HG03442 (cell line): ENCODE data around the gene METTL4.
"Not testable (repeated sequence)": the region's sequence is repeated elsewhere in the genome, so short reads cannot be mapped to it uniquely, and the experiment has no call there.

Source experiments
- ATAC-seq: cut with Tn5 transposase; IDR thresholded peaks from one replicate; pipeline ENCODE4 v1.9.1; 2021; ENCODE audit warnings: mild to moderate bottlenecking, moderate library complexity; ENCODE audit not compliant: unreplicated experiment

Gene METTL4

DNA sequence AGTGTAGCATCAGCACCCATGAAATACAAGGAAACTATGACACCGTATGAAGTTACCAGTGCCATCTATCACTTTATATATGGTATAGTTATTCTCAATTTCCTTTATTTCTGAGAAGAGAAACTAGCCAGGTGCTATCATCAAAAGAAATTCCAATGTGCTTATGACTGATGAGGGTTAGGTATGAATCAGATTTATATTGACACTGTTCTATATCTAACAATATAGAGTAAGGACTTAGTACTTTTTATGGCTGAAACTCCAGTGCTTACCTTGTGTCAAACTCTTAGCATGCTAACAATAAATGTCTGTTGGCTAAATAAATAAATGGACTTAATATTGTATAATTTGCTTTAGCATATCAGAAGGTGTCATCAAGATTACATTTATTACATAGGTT lies 6.9 kb downstream of the METTL4 start:
- no peak for ATAC-seq

DNA sequence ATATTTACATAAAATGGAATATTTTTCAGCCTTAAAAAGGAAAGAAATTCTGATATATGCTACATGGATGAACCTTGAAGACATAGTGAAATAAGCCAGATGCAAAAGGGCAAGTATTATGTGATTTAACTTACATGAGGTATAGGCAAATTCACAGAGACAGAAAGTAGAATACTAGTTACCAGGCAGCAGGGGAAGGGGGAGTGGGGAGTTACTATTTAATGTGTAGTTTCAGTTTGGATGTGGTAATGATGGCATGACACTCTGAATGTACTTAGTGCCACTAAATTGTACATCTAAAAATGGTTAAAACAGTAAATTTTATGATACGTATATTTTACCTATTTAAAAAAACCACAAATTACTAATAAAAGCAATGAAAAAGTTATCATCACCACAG lies 12.1 kb downstream of the METTL4 start:
- ATAC-seq = no peak

DNA sequence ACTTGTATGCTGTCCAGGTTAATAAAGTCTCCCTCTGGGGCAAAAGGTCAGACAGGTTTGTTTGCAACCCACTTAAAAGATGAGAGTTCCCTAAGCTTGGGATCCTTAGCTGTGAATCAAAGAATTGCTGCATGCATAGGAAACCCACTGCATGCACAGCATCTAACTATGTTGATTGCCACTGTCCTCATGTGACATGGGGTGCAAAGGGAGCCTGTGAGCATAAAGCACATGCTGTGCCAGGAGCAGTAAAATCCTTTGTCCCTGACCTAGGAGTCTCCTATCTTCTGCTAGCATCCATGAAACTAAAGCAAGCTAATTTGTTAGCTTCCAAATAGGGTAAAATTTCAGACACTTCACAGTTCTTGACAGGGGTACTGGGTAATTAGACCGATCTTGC lies 13.8 kb downstream of the METTL4 start:
- no peak for ATAC-seq

DNA sequence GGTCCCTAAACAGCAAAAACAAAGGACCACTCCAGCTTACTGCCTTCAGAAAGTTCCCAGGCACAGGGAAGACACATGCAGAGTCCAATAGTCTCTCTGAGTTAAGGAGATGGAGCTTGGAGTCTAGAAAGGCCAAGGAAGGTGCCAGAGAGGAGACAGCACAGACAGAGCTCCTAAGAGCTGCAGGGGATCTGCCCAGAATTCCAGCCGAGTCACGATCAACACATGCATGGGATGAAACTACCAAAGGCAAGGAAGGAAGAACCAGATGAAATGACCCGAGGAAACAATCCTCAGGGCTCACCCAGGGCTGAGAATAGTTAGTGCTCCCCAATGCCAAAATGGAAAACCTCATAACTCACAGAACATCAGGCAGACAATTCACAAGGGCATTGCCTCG lies 15.4 kb downstream of the METTL4 start:
- ATAC-seq = no peak

DNA sequence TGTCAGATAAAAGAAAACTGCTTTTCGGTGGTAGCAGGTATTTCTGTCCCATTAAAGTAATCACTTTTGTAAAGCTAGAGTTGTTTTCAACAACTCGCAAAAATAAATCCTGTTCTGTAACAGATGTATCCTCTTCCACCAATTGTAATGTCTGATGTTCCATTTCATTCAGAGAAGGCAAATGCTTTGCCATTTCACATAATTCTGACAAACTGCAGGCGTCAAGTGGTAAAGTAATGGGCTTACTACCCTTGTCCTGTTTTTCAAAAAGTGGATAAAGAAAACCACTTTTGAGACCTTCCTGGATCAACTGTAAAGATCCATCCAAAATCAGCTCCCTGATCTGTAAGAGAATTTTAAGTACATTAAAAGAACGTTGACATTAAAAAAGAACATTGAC lies 16.6 kb downstream of the METTL4 start:
- no peak for ATAC-seq

DNA sequence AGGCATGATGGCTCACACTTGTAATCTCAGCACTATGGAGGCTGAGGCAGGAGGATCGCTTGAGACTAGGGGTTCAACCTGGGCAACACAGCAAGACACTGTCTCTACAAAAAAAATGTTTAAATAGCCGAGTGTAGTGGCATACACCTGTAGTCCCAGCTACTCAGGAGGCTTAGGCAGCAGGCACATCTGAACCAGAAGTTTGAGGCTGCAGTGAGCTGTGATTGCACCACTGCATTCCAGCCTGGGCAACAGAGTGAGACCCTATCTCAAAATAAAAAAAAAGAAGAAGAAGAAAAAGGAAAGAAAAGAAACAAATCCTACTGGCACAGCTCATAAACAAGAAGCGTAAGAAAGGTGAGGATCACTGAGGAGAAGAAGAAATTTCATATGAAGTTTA lies 19.9 kb downstream of the METTL4 start:
- ATAC-seq = no peak

DNA sequence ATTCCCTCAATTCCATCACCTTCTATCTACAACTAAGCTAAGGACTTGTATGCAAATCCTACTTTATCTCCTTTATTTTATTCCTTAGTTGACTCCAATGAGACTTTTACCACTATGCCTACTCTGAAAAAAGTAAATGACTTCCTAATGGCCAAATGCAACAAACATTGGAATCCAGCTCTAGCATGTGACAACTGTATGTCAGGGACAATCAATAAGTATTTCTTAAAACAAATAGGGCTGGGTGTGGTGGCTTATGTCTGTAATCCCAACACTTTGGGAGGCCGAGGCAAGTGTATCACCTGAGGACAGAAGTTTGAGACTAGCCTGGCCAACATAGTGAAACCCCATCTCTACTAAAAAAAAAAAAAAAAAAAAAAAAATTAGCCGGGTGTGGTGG lies 21.8 kb downstream of the METTL4 start:
- ATAC-seq = no peak

DNA sequence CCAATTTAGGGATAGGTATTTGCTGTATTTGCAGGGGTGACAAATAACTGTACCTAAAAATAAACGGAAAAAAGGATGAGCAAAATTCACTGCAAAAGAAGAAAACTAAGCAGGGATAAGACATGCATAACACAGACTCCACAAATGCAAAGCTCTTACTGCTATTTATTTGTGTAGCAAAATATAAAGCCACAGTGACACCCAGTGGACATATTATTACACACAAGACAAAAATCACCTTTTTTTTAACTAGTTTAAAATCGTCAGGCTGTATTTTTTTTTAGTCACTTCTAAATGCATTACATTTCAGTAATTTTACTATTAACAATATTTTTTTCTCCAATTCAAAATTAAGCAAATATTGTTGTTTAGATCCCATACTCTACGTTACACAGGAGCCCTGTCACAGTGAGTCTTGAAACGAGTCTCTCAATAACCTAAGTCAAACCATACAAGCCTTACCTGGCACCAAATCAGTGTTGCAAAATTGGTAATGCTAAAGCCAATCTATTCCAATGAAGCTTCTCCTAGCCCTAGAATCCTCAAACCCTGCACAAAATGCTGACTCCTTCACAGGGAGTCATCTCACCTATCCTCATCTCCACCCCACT lies 23.7 kb downstream of the METTL4 start:
- ATAC-seq = peak; percentile 77

DNA sequence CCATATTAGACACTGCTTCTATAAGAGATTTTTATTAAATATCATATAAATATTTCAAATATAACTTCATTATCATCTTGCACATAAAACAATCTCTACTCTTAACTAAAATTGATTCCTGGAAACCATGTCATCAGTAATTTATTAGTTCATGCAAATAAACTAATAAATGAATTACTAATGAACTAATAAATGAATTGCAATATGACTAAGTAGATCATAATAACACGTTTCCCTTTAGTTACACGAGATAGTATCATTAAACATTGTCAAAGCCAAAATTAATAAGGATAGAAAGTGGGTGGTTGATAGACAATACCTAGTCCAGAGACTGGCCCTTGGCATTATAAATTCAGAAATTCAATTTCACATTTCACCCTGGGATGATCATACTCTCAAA lies 26.1 kb downstream of the METTL4 start:
- ATAC-seq = no peak

DNA sequence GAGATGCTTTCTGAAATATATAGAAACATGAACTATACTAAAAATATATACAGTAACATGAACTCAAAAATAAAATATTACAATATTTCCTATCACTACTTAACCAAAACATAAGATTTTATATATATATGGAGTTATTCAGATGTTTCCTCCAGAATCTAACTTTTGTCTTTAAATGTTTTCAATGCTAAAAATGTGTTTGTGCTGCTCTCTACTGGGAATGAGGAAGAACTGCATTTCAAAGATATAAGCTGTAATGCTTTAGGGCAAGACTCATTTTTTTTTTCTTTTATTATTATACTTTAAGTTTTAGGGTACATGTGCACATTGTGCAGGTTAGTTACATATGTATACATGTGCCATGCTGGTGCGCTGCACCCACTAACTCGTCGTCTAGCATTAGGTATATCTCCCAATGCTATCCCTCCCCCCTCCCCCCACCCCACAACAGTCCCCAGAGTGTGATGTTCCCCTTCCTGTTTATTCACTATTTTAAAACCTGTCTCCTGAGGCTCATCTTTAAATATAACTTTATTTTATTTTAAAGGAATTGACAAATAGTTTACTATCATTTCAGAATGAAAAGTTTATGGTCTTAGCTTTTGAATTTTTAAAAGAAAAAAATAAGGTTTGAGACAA lies 29.3 kb downstream of the METTL4 start:
- ATAC-seq = peak; percentile 82

DNA sequence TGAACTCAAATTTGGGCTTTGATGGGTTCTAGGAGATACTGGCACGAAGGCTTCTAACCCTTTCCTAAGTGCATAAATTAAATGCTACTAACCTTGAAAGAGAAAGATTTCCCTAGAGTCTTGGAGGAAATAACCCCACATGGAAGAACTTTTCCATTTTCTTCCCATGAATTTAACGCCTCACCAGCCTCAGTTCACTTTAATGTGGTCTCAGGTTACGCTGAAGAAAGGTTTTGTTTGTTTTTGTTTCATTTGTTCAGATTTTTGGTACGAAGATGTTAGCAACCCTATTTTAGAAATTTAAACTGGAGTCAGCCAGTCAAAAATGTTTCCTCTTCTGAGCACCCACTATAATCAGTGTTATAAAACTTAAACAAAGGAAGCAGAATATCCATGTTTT lies 30.7 kb downstream of the METTL4 start:
- ATAC-seq = no peak

DNA sequence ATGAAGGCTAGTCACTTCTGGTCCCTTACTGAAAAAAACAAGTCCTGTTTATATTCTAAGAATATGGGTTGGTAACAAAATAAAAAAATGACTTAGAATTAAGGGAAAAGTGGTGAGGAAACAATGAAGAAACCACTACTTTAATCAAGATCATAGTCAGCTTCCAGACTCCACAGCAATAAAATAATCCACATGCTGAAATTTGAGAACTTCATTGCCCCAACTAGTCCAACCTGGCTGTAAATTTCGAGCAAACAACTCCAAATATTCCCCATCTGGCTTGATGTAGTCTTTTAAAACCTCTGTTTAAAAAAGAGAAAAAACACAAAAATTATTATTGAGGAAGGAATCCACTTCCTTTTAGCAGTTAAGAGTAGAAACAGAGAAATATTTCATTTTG lies 32.5 kb downstream of the METTL4 start:
- no peak for ATAC-seq

DNA sequence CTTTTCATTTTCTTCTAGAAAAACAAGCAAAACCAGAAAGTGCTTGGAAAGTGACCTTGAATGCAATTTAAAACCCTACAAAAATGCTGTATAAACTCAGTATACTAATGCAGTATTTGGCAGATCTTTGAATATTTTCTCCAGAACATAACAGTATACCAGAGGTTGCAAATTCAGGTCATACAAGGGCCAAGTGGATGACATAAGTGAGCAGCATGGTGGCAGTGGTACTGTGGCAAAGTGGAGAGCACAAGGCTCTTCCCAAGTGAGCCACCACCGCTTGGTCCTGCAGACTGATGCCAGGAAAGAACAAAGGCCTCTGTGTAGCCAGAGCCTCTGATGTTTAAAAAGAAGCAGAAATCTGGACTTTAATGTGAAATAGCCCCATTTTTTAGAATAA lies 33.1 kb downstream of the METTL4 start:
- no peak for ATAC-seq

DNA sequence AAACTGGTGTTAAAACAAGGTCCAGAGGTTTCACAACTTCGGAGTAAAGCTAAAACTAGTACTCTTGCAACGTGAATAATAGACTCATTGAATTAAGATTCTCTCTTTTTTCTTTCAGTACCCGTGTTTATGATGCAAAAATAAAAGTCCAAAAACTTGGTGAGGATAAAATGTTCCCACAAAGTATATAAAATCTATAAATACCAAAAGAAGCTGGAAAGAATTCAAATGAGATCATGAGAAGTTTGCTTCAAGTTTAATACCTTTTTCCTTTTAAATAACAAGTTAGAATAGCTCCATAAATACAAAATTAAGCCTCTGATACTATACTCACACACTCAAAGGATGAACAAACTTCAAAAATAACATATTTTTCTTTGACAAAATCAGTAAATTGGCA lies 34.0 kb downstream of the METTL4 start:
- no peak for ATAC-seq

DNA sequence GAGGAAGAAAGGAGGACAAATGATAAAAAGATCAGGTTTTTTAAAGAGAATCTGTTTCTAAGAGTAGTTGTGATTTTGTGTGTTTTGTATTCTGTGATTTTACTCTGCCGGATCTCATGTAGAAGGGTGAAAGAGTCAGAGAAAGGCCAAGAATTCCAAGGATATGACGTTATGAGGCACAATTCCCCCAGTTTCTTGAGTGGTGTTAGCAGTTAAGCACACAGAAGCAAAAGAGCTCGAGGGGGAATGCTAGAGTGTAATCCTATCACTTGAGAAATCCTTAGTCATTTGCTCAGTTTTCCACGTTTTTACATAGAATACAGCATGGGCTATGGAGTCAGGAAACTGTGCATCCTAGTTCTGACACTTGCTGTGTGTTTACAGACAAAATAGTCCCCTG lies 34.8 kb downstream of the METTL4 start:
- no peak for ATAC-seq

DNA sequence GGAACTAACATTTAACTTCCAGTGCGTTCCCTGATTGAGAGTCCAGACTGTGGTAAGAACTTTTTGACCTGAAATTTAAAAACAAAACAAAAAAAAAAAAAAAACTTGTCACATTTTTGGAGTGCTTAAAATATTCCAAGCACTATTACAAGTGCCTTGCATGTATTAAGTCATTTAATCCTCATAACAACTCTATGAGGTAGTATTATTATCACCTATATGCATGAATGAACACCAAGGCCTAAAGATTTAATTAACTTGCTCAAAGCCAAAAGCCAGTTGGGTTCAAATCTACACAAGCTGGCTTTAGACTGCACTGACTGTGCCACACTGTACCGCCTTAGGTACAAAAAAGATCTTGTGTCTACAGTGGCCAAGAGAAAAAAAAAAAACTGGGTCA lies 35.2 kb downstream of the METTL4 start:
- ATAC-seq = no peak

DNA sequence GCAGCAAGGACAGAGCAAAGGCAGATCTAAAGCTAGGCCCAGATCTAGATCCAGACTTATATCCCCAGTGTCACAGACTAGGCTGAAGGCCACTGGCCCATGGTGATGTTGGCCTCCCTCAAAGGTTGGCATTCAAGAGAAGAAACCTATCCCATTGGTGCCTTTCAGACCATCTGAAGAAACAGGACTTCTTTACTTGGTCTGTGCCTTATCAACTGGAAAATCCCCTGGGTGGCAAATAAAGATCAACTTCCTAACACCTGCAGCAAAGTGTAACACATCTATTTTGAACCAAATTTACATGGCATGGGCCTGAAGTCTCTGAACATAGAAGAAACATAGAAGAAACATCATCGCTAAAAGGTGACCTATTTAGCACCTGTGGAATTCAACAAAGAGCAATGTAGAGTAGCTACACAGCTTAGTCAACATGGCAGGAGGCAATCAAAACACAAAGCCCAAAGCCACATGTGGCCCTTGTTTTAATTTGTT lies 35.8 kb downstream of the METTL4 start:
- no peak for ATAC-seq

DNA sequence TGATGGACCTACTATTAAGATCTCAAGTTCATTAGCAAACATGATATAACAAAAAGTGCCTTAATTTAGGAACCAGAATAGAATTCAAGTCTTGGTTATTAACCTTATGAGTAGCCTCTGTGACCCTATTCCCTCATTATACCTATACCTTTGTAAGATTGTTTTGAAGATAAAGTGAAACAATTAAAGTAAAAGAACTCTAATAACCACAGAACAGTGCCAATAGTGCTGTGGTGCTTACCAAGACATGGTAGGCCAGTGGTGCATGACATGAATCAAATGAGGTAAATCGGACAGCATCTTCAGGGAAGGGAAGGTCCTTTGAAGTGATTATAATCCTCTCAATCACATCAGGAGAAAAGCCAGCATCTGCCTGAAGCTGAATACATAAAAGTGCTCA lies 36.4 kb downstream of the METTL4 start:
- no peak for ATAC-seq

DNA sequence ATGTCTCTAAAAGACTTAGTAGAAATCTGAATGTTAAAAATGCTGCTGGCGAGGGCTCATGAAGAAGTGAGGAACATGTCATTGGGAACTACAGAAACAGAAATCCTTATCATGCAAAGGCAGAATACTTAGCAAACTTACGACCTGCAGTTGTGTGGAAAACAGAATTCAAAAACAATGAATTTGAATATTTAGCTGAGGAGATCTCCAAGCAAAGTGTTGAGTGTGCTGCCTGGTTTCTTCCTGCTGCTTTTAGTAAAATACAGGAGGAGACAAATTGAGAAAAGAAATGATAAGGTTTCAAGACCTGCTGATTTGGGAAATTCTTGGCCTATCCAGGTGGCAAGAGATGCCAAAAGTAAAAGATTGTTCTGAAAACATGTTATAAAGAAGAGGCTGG lies 38.5 kb downstream of the METTL4 start:
- no peak for ATAC-seq

DNA sequence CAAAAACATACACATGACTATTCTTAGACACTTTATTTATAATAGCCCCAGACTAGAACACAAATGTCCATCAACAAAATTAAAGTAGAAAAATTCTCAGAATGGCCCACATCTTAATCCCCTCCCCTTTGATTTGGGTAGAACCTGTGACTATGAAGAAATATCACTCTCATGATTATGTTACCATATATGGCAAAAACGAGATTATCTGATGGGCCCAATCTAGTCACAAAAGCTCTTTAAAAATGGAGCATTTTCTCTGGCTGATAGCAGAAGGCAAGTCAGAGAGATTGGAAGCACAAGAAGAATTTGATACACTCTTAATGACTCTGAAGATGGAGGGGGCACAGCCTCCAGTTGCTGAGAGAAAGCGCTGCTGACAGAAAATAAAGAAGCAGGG lies 39.6 kb downstream of the METTL4 start:
- ATAC-seq = no peak

DNA sequence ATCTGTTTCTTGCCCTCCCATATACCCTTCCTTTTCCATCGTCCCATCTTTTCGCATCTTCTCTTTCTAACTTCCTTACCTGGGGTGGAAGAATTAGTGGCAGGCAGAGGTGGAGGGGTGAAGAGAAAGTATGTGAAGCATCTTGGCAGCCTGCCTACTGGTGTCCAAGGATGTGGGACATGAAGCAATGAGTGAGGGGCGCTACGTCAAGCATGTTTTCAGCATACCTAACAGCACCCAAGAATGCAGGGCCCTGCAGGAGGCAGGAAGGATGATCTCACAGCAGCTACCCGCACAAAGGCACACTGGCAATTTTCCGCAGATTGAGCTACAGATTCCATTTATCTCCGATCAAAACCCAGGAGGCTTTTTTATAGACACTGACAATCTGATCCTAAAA lies 42.2 kb downstream of the METTL4 start:
- ATAC-seq = no peak

DNA sequence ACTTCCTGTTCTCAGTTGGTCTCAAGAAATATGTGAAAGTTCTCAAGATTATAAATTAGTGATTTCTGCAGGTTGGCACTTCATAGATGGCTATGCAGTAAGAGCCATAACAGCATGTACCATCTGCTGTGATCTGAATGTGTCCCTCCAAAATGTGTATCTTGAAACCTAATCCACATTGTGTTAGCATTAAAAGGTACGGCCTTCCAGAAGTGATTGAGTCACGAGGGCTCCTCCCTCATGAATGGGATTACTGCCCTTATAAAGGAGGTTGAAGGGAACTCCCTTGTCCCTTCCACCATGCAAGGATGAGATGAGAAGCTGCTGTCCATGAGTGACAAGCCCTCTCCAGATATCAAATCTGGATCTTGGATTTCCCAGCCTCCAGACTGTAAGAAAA lies 45.0 kb downstream of the METTL4 start:
- ATAC-seq = no peak

DNA sequence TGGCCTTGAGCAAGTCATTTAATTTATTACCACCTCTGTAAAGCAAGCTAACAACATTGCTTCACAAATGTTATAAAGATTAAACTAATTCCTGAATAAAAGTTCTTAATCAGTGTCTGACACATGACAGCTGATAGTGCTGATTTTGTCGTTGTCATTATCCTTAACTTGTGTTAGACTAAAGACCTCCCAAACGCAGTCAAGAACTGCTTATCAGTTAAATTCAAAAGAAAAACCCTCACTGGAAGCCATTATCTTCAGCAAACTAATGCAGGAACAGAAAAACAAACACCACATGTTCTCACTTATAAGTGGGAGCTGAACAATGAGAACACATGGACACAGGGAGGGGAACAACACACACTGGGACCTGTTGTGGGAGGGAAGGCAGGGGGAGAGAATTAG lies 46.5 kb downstream of the METTL4 start:
- ATAC-seq = not testable (repeated sequence)
